Uterus (tissue), 4 donors: ENCODE data around the gene P2RX4. TPM values are rescaled to one million over a fixed set of nuclear protein-coding genes. Genes with fewer than 3 reads are reported as not detected.
A peak's percentile ranks its signal among the peaks of the same experiment; 100 is the strongest.
"Not testable (repeated sequence)": the region's sequence is repeated elsewhere in the genome, so short reads cannot be mapped to it uniquely, and the experiment has no call there.

Experiments used
- DNase-seq, 2 donors: peaks; one replicate each; pipeline ENCODE4 v3.0.0-alpha.2; 2019 to 2020
- H3K27ac ChIP-seq, 2 donors: fragments of 200-600 bp; sonication (generic); 1 replicate in 1 of 2; 2 replicates in 1 of 2; pipeline ENCODE4 v1.5.1; 2016 to 2018
- H3K27me3 ChIP-seq, 2 donors: fragments of 200-600 bp; sonication (generic); one replicate each; pipeline ENCODE4 v1.5.1; 2018 to 2019; ENCODE audit warnings: control low read depth in 1 of 2
- H3K36me3 ChIP-seq, 2 donors: fragments of 200-600 bp; sonication (generic); one replicate each; pipeline ENCODE4 v1.5.1; 2019; ENCODE audit warnings: control low read depth in 1 of 2
- H3K4me1 ChIP-seq, 2 donors: fragments of 200-600 bp; sonication (generic); one replicate each; pipeline ENCODE4 v1.5.1; 2018 to 2019; ENCODE audit warnings: control low read depth in 1 of 2
- H3K4me3 ChIP-seq, 2 donors: fragments of 200-600 bp; sonication (generic); 1 replicate in 1 of 2; 2 replicates in 1 of 2; pipeline ENCODE4 v1.5.1; 2018 to 2019; ENCODE audit warnings: mild to moderate bottlenecking in 1 of 2
- H3K9me3 ChIP-seq, 2 donors: fragments of 200-600 bp; sonication (generic); one replicate each; pipeline ENCODE4 v1.5.1; 2019; ENCODE audit warnings: control low read depth in 1 of 2
- CTCF ChIP-seq, 4 experiments: fragments of 200-600 bp in 2 of 4; fragments of 450-650 bp in 2 of 4; sonication (generic) in 2 of 4; IDR thresholded peaks; one replicate each; pipeline ENCODE4 v1.5.1; 2016 to 2019; ENCODE audit warnings: antibody characterized with exemption in 4 of 4, mild to moderate bottlenecking in 2 of 4, moderate library complexity in 1 of 4
- POLR2A ChIP-seq, 2 donors: fragments of 450-650 bp; IDR thresholded peaks; one replicate each; pipeline ENCODE4 v1.6.1; 2016; ENCODE audit warnings: antibody characterized with exemption in 2 of 2, mild to moderate bottlenecking in 1 of 2, moderate library complexity in 1 of 2
- intact Hi-C: fragments of 100-400 bp; cut with DNase I; formaldehyde crosslinking; loops from one replicate; pipeline ENCODE4 v1.15.1; 2023; ENCODE audit warnings: low total_unique reads
- total RNA-seq, 4 donors: library from RNA; depleted of rRNA in 3 of 4; stranded (reverse); fragments of >200 nt in 3 of 4; gene quantifications; one replicate each; pipeline versions ENCODE4 v1.1.0 to v1.2.4, GENCODE V29; 2014 to 2023
- donor health status: DM: yes; HTN: yes; CAD: no.

P2RX4 gene
- total RNA-seq, 4 donors from 2014 or later: 10.9 to 217 (median 36.1) TPM

GRCh38 chr12:121278169-121279070, 68.5 kb downstream of the P2RX4 start:
- intact Hi-C loops: no loop called here
- peak overlapping the region; percentile 53 to 70 for H3K27ac ChIP-seq
- no peaks in the 10 kb centered on the region for H3K9me3 ChIP-seq
- no peaks in the 10 kb centered on the region for H3K36me3 ChIP-seq
- DNase-seq: no peak
- H3K4me1 ChIP-seq: peaks cover 0 to 5% of the 10 kb centered on the region in 2 donors
- H3K27me3 ChIP-seq: no peaks in the 10 kb centered on the region
- TF ChIP-seq POLR2A (IDR thresholded peaks at IDR 0.05) (no peak), CTCF (IDR thresholded peaks at IDR 0.05) (no peak)
- H3K4me3 ChIP-seq: no peak overlapping the region

- TF ChIP-seq POLR2A (IDR thresholded peaks at IDR 0.05): no peak
- no peak for TF ChIP-seq CTCF (IDR thresholded peaks at IDR 0.05)
- H3K9me3 ChIP-seq: no peaks in the 10 kb centered on the region
- H3K27me3 ChIP-seq: no peaks in the 10 kb centered on the region
- DNase-seq: no peak
- H3K4me3 ChIP-seq: no peak overlapping the region
- intact Hi-C loops: no loop called here
- peaks cover 0 to 5% of the 10 kb centered on the region in 2 donors for H3K4me1 ChIP-seq
- peak overlapping the region; percentile 53 to 70 for H3K27ac ChIP-seq
- H3K36me3 ChIP-seq: no peaks in the 10 kb centered on the region
Measured at GRCh38 chr12:121279071-121279375, 69.1 kb downstream of the P2RX4 start.

GRCh38 chr12:121279507-121279915, 69.6 kb downstream of the P2RX4 start:
- H3K27ac ChIP-seq: peak overlapping the region; percentile 53 to 70
- no peaks in the 10 kb centered on the region for H3K36me3 ChIP-seq
- TF ChIP-seq CTCF (IDR thresholded peaks at IDR 0.05) (no peak), POLR2A (IDR thresholded peaks at IDR 0.05) (no peak)
- no peaks in the 10 kb centered on the region for H3K9me3 ChIP-seq
- H3K4me3 ChIP-seq: no peak overlapping the region
- no peaks in the 10 kb centered on the region for H3K27me3 ChIP-seq
- DNase-seq: peak; percentile 54 to 65
- peaks cover 0 to 5% of the 10 kb centered on the region in 2 donors for H3K4me1 ChIP-seq
- intact Hi-C loops: no loop called here

- H3K4me3 ChIP-seq, H3K36me3 ChIP-seq, H3K27ac ChIP-seq, H3K4me1 ChIP-seq, H3K9me3 ChIP-seq, intact Hi-C loops, H3K27me3 ChIP-seq, DNase-seq: not testable (repeated sequence)
Measured at GRCh38 chr12:121280531-121280930, 70.6 kb downstream of the P2RX4 start.

- not testable (repeated sequence) for H3K4me3 ChIP-seq
Measured at GRCh38 chr12:121281116-121281515, 71.2 kb downstream of the P2RX4 start.

GRCh38 chr12:121282072-121282742, 72.3 kb downstream of the P2RX4 start:
- Histone ChIP-seq H3K4me1 (peaks cover 0 to 5% of the 10 kb centered on the region in 2 donors), H3K27ac (peak overlapping the region in 1 of 2 donors; percentile 24), H3K9me3 (no peaks in the 10 kb centered on the region), H3K27me3 (no peaks in the 10 kb centered on the region), H3K36me3 (no peaks in the 10 kb centered on the region), H3K4me3 (no peak overlapping the region)
- DNase-seq: no peak
- intact Hi-C loops: no loop called here
- TF ChIP-seq CTCF (IDR thresholded peaks at IDR 0.05): no peak
- TF ChIP-seq POLR2A (IDR thresholded peaks at IDR 0.05): no peak

More at GRCh38 chr12:121281116-121281515, 71.2 kb downstream of the P2RX4 start:
- H3K9me3 ChIP-seq, H3K36me3 ChIP-seq, H3K27ac ChIP-seq, DNase-seq, intact Hi-C loops, H3K27me3 ChIP-seq, H3K4me1 ChIP-seq: not testable (repeated sequence)

- H3K36me3 ChIP-seq, H3K4me3 ChIP-seq, DNase-seq, H3K27me3 ChIP-seq, H3K9me3 ChIP-seq, H3K27ac ChIP-seq, H3K4me1 ChIP-seq, intact Hi-C loops: not testable (repeated sequence)
Measured at GRCh38 chr12:121282910-121283309, 73.0 kb downstream of the P2RX4 start.
